ENCODE data around the gene RHOJ.

The RHOJ gene

GRCh38 chr14:63249092-63249491, 44.8 kb downstream of the RHOJ start:
- no peaks in the 10 kb centered on the region for H3K27me3 ChIP-seq (ENCODE audit: insufficient read depth, low read depth, severe bottlenecking)
- no peak overlapping the region for H3K27ac ChIP-seq
- H3K9me3 ChIP-seq (ENCODE audit: severe bottlenecking), result no peaks in the 10 kb centered on the region
- no peak for TF ChIP-seq CTCF (IDR thresholded peaks at IDR 0.05; ENCODE audit: low read depth, low read length)
- H3K4me3 ChIP-seq (ENCODE audit: low read depth, low read length), result no peak overlapping the region
- DNase-seq, result no peak
- H3K36me3 ChIP-seq, result no peaks in the 10 kb centered on the region

GRCh38 chr14:63257299-63257698, 53.1 kb downstream of the RHOJ start:
- Histone ChIP-seq H3K27ac (no peak overlapping the region), H3K9me3 (ENCODE audit: severe bottlenecking) (no peaks in the 10 kb centered on the region), H3K27me3 (ENCODE audit: insufficient read depth, low read depth, severe bottlenecking) (no peaks in the 10 kb centered on the region), H3K36me3 (no peaks in the 10 kb centered on the region), H3K4me3 (ENCODE audit: low read depth, low read length) (no peak overlapping the region)
- no peak for TF ChIP-seq CTCF (IDR thresholded peaks at IDR 0.05; ENCODE audit: low read depth, low read length)
- no peak for DNase-seq

GRCh38 chr14:63262446-63262845, 58.2 kb downstream of the RHOJ start:
- no peak for TF ChIP-seq CTCF (IDR thresholded peaks at IDR 0.05; ENCODE audit: low read depth, low read length)
- Histone ChIP-seq H3K4me3 (ENCODE audit: low read depth, low read length) (no peak overlapping the region), H3K27me3 (ENCODE audit: insufficient read depth, low read depth, severe bottlenecking) (no peaks in the 10 kb centered on the region)

GRCh38 chr14:63266106-63266505, 61.9 kb downstream of the RHOJ start:
- TF ChIP-seq CTCF (IDR thresholded peaks at IDR 0.05; ENCODE audit: low read depth, low read length), result no peak

More at GRCh38 chr14:63262446-63262845, 58.2 kb downstream of the RHOJ start:
- Histone ChIP-seq H3K27ac (no peak overlapping the region), H3K9me3 (ENCODE audit: severe bottlenecking) (no peaks in the 10 kb centered on the region), H3K36me3 (no peaks in the 10 kb centered on the region)
- no peak for DNase-seq

GRCh38 chr14:63267171-63267570, 62.9 kb downstream of the RHOJ start:
- H3K4me3 ChIP-seq (ENCODE audit: low read depth, low read length), result no peak overlapping the region
- H3K36me3 ChIP-seq, result no peaks in the 10 kb centered on the region
- DNase-seq, result no peak
- no peak for TF ChIP-seq CTCF (IDR thresholded peaks at IDR 0.05; ENCODE audit: low read depth, low read length)
- no peak overlapping the region for H3K27ac ChIP-seq
- no peaks in the 10 kb centered on the region for H3K27me3 ChIP-seq (ENCODE audit: insufficient read depth, low read depth, severe bottlenecking)
- no peaks in the 10 kb centered on the region for H3K9me3 ChIP-seq (ENCODE audit: severe bottlenecking)

More at GRCh38 chr14:63266106-63266505, 61.9 kb downstream of the RHOJ start:
- no peak for DNase-seq
- Histone ChIP-seq H3K27ac (no peak overlapping the region), H3K36me3 (no peaks in the 10 kb centered on the region), H3K27me3 (ENCODE audit: insufficient read depth, low read depth, severe bottlenecking) (no peaks in the 10 kb centered on the region), H3K4me3 (ENCODE audit: low read depth, low read length) (no peak overlapping the region), H3K9me3 (ENCODE audit: severe bottlenecking) (no peaks in the 10 kb centered on the region)

GRCh38 chr14:63268771-63269170, 64.5 kb downstream of the RHOJ start:
- TF ChIP-seq CTCF (IDR thresholded peaks at IDR 0.05; ENCODE audit: low read depth, low read length), result no peak
- DNase-seq, result no peak
- H3K27ac ChIP-seq, result no peak overlapping the region
- H3K36me3 ChIP-seq, result no peaks in the 10 kb centered on the region
- H3K27me3 ChIP-seq (ENCODE audit: insufficient read depth, low read depth, severe bottlenecking), result no peaks in the 10 kb centered on the region
- H3K9me3 ChIP-seq (ENCODE audit: severe bottlenecking), result no peaks in the 10 kb centered on the region
- no peak overlapping the region for H3K4me3 ChIP-seq (ENCODE audit: low read depth, low read length)

Measured in WERI-Rb-1 (cell line).